ENCODE measurements around the gene KLKB1.
"Not testable (repeated sequence)": the region's sequence is repeated elsewhere in the genome, so short reads cannot be mapped to it uniquely, and the experiment has no call there.

Gene KLKB1

DNA sequence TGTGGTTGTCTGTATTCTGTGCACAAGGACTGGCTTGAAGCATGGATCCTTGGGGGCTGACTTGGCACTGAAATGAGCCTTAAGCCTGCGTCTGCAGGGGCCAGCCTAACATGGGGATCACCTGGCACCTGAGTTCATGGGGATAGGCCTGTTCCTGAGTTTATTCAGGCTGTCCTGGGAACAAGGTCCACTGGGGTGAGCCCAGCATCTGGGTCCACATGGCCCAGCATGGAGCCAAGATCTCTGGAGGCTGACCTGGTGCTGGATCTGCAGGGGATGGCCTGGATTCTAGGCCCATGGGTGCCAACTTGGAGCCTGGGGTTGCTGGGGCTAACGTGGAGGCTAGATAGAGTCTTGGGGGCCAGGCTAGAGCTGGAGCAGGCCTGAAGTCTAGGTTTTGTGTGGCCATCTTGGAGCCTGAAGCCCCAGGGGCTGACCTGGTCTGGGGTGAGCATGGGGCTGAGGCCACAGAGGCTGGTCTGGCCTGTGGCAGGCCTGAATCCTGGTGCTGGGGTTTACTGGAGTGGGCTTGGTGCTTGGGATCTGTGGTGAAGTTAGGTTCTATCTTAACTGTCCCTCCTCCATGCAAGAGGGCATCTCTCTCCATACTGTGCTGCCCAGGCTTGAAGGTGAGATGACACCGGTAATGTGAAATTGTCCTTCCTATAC is 652 bp upstream of the KLKB1 start:
- Histone ChIP-seq H3K9me3 (ENCODE audit: control insufficient read depth in 2 of 2, low read length in 2 of 2) (peaks cover 0 to under 1% of the 10 kb centered on the region in 2 donors), H3K27me3 (ENCODE audit: control insufficient read depth in 2 of 2, insufficient read depth in 2 of 2, low read length in 2 of 2) (no peaks in the 10 kb centered on the region), H3K4me1 (ENCODE audit: control insufficient read depth in 2 of 2, insufficient read depth in 2 of 2, low read length in 2 of 2) (peaks cover 0 to 4% of the 10 kb centered on the region in 2 donors), H3K4me3 (ENCODE audit: low read length in 2 of 2) (no peak overlapping the region), H3K9ac (ENCODE audit: low read depth in 1 of 2, low read length in 2 of 2) (no peak overlapping the region), H3K36me3 (ENCODE audit: control insufficient read depth in 2 of 2, insufficient read depth in 2 of 2, low read length in 2 of 2) (no peaks in the 10 kb centered on the region), H3K27ac (ENCODE audit: low read depth in 2 of 2, low read length in 2 of 2) (no peak overlapping the region)

DNA sequence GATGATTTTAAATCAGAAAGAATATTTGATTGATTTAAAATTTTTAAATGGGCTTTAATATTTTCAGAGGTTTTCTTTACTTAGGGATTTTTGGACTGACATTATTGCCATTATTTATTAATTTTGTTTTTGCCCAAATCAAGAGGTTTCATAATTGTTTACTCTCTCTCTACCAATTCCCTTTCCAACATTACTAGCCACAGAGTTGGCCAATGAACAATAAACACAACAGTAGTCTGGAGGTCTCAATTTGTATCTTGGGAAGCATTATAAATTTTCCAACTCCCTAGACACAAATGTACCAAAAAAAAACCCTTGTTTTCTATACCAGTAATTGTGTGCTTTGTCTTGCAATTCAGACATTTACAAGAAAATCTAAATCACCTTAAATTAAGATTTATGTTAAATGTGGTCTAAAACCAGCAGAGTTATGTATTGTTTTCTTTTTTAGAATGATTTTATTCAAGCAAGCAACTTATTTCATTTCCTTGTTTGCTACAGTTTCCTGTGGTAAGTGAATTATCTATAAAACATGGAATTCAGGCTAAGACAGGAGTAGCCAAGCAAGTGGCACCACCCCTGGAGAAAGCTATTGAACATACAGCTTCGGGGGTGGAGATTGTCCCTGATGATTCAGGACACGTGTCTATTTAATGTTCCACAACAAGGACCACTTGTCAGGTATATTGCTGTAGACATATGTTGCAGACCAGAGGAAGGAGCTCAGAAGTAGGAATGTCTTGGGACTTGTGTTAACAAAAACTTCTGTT is 622 bp downstream of the KLKB1 start:
- H3K9ac ChIP-seq (ENCODE audit: low read depth in 1 of 2, low read length in 2 of 2): no peak overlapping the region
- peak overlapping the region; percentile 22 to 39 for H3K4me3 ChIP-seq (ENCODE audit: low read length in 2 of 2)

DNA sequence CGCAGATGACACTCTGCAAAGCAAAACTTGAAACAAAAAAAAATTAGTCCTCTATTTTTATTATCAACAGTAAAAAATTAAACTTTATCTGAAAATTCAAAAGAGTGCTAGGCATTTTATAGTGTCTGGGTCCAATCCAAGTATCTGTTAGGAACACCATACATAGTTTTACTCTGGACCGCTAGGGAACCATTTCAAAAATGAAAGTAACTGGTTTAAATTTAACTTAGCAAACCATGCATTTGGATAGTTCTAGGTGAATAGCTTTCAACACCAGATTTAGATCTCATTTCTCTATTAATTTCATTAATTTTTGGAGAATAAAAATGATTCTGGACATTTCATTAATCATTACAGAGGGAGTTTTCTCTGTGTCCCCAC is 1.2 kb downstream of the KLKB1 start:
- Histone ChIP-seq H3K9ac (ENCODE audit: low read depth in 1 of 2, low read length in 2 of 2) (no peak overlapping the region), H3K4me1 (ENCODE audit: control insufficient read depth in 2 of 2, insufficient read depth in 2 of 2, low read length in 2 of 2) (peaks cover 0 to 4% of the 10 kb centered on the region in 2 donors), H3K27ac (ENCODE audit: low read depth in 2 of 2, low read length in 2 of 2) (no peak overlapping the region), H3K27me3 (ENCODE audit: control insufficient read depth in 2 of 2, insufficient read depth in 2 of 2, low read length in 2 of 2) (no peaks in the 10 kb centered on the region), H3K36me3 (ENCODE audit: control insufficient read depth in 2 of 2, insufficient read depth in 2 of 2, low read length in 2 of 2) (no peaks in the 10 kb centered on the region), H3K4me3 (ENCODE audit: low read length in 2 of 2) (peak overlapping the region; percentile 22 to 39), H3K9me3 (ENCODE audit: control insufficient read depth in 2 of 2, low read length in 2 of 2) (no peaks in the 10 kb centered on the region)

More for the DNA sequence above, 622 bp downstream of the KLKB1 start:
- H3K27ac ChIP-seq (ENCODE audit: low read depth in 2 of 2, low read length in 2 of 2): no peak overlapping the region
- H3K9me3 ChIP-seq (ENCODE audit: control insufficient read depth in 2 of 2, low read length in 2 of 2): no peaks in the 10 kb centered on the region
- H3K4me1 ChIP-seq (ENCODE audit: control insufficient read depth in 2 of 2, insufficient read depth in 2 of 2, low read length in 2 of 2): peaks cover 0 to 4% of the 10 kb centered on the region in 2 donors
- H3K27me3 ChIP-seq (ENCODE audit: control insufficient read depth in 2 of 2, insufficient read depth in 2 of 2, low read length in 2 of 2): no peaks in the 10 kb centered on the region
- H3K36me3 ChIP-seq (ENCODE audit: control insufficient read depth in 2 of 2, insufficient read depth in 2 of 2, low read length in 2 of 2): no peaks in the 10 kb centered on the region

DNA sequence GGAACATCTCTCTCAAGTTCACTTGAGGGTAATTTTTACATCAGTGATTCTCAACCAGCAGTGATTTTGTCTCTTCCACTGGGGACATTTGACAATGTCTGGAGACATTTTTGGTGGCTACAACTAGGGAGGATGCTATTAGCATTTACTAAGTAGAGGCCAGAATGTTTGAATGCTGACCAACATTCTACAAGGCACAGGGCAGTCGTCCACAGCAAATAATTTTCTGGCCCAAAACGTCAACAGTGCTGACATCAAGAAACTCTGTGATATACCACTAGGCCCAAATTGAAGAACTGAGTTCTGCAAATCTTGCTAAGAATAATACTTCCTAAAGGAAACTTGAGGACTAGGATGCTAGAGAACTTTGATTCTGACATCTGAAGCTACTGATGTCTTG is 7.1 kb downstream of the KLKB1 start:
- Histone ChIP-seq H3K9ac (ENCODE audit: low read depth in 1 of 2, low read length in 2 of 2) (no peak overlapping the region), H3K4me3 (ENCODE audit: low read length in 2 of 2) (no peak overlapping the region), H3K36me3 (ENCODE audit: control insufficient read depth in 2 of 2, insufficient read depth in 2 of 2, low read length in 2 of 2) (no peaks in the 10 kb centered on the region), H3K4me1 (ENCODE audit: control insufficient read depth in 2 of 2, insufficient read depth in 2 of 2, low read length in 2 of 2) (no peaks in the 10 kb centered on the region), H3K9me3 (ENCODE audit: control insufficient read depth in 2 of 2, low read length in 2 of 2) (no peaks in the 10 kb centered on the region), H3K27me3 (ENCODE audit: control insufficient read depth in 2 of 2, insufficient read depth in 2 of 2, low read length in 2 of 2) (no peaks in the 10 kb centered on the region), H3K27ac (ENCODE audit: low read depth in 2 of 2, low read length in 2 of 2) (no peak overlapping the region)

DNA sequence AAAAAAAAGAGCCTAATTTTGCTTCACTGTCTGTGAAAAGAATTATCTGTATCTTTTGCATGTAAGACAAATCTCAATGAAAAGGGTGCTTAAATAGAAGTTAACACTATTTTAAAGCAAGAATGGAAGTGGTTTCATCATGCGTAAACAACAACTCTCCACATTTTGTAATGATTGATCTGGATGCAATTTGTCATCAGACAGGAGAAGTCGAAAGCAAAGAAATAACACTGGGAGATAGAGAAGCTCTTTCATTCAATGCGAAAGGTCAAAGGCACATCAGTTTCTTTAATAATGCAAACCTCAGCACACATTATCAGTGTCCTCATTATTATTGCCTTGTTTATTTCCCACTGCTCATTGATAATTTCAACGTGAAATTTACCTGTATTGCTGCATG is 8.8 kb downstream of the KLKB1 start:
- no peaks in the 10 kb centered on the region for H3K36me3 ChIP-seq (ENCODE audit: control insufficient read depth in 2 of 2, insufficient read depth in 2 of 2, low read length in 2 of 2)
- no peaks in the 10 kb centered on the region for H3K4me1 ChIP-seq (ENCODE audit: control insufficient read depth in 2 of 2, insufficient read depth in 2 of 2, low read length in 2 of 2)
- H3K9me3 ChIP-seq (ENCODE audit: control insufficient read depth in 2 of 2, low read length in 2 of 2): no peaks in the 10 kb centered on the region
- H3K4me3 ChIP-seq (ENCODE audit: low read length in 2 of 2): no peak overlapping the region
- no peak overlapping the region for H3K27ac ChIP-seq (ENCODE audit: low read depth in 2 of 2, low read length in 2 of 2)
- H3K27me3 ChIP-seq (ENCODE audit: control insufficient read depth in 2 of 2, insufficient read depth in 2 of 2, low read length in 2 of 2): no peaks in the 10 kb centered on the region
- no peak overlapping the region for H3K9ac ChIP-seq (ENCODE audit: low read depth in 1 of 2, low read length in 2 of 2)

DNA sequence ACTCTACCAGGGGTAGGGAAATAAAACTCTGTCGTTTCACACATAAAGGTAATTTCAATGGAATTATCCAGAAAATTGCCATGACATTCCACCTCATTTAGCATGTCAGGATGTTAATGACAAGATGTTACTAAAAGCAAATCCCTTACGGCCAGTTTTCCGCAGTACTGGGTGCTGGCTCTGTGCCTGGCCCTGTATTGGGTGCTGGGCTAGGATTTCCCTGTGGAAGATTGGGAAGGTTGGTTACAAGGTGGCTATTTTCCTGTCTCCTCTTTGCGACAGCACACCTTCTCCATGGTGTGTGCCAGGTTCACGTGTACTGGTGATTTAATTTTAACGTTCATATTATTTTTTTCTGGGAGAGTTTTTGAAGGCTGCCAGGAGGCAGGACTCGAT is 13.1 kb downstream of the KLKB1 start:
- Histone ChIP-seq H3K4me1 (ENCODE audit: control insufficient read depth in 2 of 2, insufficient read depth in 2 of 2, low read length in 2 of 2) (no peaks in the 10 kb centered on the region), H3K9ac (ENCODE audit: low read depth in 1 of 2, low read length in 2 of 2) (no peak overlapping the region), H3K9me3 (ENCODE audit: control insufficient read depth in 2 of 2, low read length in 2 of 2) (no peaks in the 10 kb centered on the region), H3K4me3 (ENCODE audit: low read length in 2 of 2) (no peak overlapping the region), H3K36me3 (ENCODE audit: control insufficient read depth in 2 of 2, insufficient read depth in 2 of 2, low read length in 2 of 2) (no peaks in the 10 kb centered on the region), H3K27ac (ENCODE audit: low read depth in 2 of 2, low read length in 2 of 2) (no peak overlapping the region), H3K27me3 (ENCODE audit: control insufficient read depth in 2 of 2, insufficient read depth in 2 of 2, low read length in 2 of 2) (no peaks in the 10 kb centered on the region)

DNA sequence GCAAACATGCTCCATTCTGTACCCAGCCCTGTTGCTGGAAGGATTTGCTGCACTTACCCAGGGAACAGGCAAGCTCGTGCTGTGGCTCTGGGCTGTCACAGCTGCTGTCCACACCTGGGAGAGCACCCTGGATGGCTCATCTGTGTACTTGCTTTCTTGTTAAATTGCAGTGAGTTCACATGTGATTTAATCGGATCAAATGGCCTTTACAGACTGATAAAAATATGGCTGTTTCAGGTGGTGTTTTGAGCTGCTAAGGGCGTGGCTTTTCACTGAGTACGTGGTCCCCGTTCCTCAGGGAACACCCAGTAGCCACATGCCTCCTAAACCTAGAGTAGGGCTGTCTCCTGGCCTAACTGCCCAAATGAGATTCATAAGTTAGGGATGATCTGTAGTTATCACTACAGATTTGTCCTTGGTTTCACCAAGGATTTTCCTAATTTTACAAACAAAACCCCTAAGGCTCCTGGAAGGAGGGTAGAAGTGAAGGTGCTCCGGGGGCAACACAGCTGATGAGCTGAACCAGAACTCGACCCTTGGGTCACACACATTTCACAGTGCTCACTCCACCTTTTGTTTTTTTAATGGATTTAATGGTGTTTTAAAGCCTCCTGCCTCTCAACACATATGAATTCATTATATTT is 13.7 kb downstream of the KLKB1 start:
- no peaks in the 10 kb centered on the region for H3K9me3 ChIP-seq (ENCODE audit: control insufficient read depth in 2 of 2, low read length in 2 of 2)
- no peak overlapping the region for H3K4me3 ChIP-seq (ENCODE audit: low read length in 2 of 2)
- no peak overlapping the region for H3K9ac ChIP-seq (ENCODE audit: low read depth in 1 of 2, low read length in 2 of 2)
- H3K36me3 ChIP-seq (ENCODE audit: control insufficient read depth in 2 of 2, insufficient read depth in 2 of 2, low read length in 2 of 2): no peaks in the 10 kb centered on the region
- H3K27ac ChIP-seq (ENCODE audit: low read depth in 2 of 2, low read length in 2 of 2): no peak overlapping the region
- no peaks in the 10 kb centered on the region for H3K4me1 ChIP-seq (ENCODE audit: control insufficient read depth in 2 of 2, insufficient read depth in 2 of 2, low read length in 2 of 2)
- no peaks in the 10 kb centered on the region for H3K27me3 ChIP-seq (ENCODE audit: control insufficient read depth in 2 of 2, insufficient read depth in 2 of 2, low read length in 2 of 2)

DNA sequence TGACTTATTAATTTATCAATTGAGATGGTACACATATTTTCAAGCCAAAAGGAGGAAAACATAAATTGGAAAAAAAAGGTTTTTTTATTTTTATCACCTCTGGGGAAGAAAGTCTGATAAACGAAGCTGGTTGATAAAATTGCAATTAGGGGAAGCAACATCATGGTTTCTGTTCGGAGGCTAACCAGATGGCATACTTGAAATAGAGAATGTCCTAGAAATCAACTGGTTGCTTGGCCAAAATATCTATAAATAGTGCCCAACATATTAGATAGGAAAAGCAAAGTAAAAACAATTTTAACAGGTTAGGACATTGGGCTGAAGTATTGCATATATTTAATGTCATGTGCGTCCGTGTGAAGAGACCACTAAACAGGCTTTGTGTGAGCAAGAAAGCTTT is 14.3 kb downstream of the KLKB1 start:
- no peaks in the 10 kb centered on the region for H3K4me1 ChIP-seq (ENCODE audit: control insufficient read depth in 2 of 2, insufficient read depth in 2 of 2, low read length in 2 of 2)
- no peak overlapping the region for H3K27ac ChIP-seq (ENCODE audit: low read depth in 2 of 2, low read length in 2 of 2)
- H3K4me3 ChIP-seq (ENCODE audit: low read length in 2 of 2): no peak overlapping the region
- H3K36me3 ChIP-seq (ENCODE audit: control insufficient read depth in 2 of 2, insufficient read depth in 2 of 2, low read length in 2 of 2): no peaks in the 10 kb centered on the region
- H3K27me3 ChIP-seq (ENCODE audit: control insufficient read depth in 2 of 2, insufficient read depth in 2 of 2, low read length in 2 of 2): no peaks in the 10 kb centered on the region
- H3K9ac ChIP-seq (ENCODE audit: low read depth in 1 of 2, low read length in 2 of 2): no peak overlapping the region
- H3K9me3 ChIP-seq (ENCODE audit: control insufficient read depth in 2 of 2, low read length in 2 of 2): no peaks in the 10 kb centered on the region

DNA sequence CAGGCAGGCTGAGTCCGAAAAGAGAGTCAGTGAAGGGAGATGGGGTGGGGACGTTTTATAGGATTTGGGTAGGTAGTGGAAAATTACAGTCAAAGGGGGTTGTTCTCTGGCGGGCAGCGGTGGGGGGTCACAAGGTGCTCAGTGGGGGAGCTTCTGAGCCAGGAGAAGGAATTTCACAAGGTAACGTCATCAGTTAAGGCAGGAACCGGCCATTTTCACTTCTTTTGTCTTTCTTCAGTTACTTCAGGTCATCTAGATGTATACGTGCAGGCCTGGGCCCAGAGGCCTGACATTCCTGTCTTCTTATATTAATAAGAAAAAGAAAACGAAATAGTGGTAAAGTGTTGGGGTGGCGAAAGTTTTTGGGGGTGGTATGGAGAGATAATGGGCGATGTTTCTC is 14.7 kb downstream of the KLKB1 start:
- not testable (repeated sequence) for H3K27me3 ChIP-seq (ENCODE audit: control insufficient read depth in 2 of 2, insufficient read depth in 2 of 2, low read length in 2 of 2); H3K9me3 ChIP-seq (ENCODE audit: control insufficient read depth in 2 of 2, low read length in 2 of 2); H3K4me1 ChIP-seq (ENCODE audit: control insufficient read depth in 2 of 2, insufficient read depth in 2 of 2, low read length in 2 of 2); H3K4me3 ChIP-seq (ENCODE audit: low read length in 2 of 2); H3K9ac ChIP-seq (ENCODE audit: low read depth in 1 of 2, low read length in 2 of 2); H3K27ac ChIP-seq (ENCODE audit: low read depth in 2 of 2, low read length in 2 of 2); H3K36me3 ChIP-seq (ENCODE audit: control insufficient read depth in 2 of 2, insufficient read depth in 2 of 2, low read length in 2 of 2)

DNA sequence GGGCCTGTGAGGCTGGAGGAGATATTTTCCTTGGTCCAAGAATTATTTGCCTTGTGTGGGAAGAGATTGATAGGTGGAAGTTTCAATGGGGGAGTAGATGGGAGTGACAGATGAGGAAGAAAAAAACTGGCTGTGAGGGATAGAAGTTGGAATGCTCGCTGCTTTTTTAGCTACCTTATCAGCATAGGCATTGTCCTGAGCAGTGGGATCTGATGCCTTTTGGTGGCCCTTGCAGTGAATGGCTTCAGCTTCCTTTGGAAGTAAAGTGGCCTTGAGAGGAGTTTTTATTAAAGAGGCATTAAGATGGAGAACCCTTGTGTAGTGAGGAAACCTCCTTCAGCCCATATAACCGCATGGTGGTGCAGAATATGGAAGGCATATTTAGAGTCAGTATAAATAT is 16.0 kb downstream of the KLKB1 start:
- Histone ChIP-seq H3K36me3 (ENCODE audit: control insufficient read depth in 2 of 2, insufficient read depth in 2 of 2, low read length in 2 of 2) (no peaks in the 10 kb centered on the region), H3K9ac (ENCODE audit: low read depth in 1 of 2, low read length in 2 of 2) (no peak overlapping the region), H3K27me3 (ENCODE audit: control insufficient read depth in 2 of 2, insufficient read depth in 2 of 2, low read length in 2 of 2) (no peaks in the 10 kb centered on the region), H3K4me3 (ENCODE audit: low read length in 2 of 2) (no peak overlapping the region), H3K9me3 (ENCODE audit: control insufficient read depth in 2 of 2, low read length in 2 of 2) (no peaks in the 10 kb centered on the region), H3K27ac (ENCODE audit: low read depth in 2 of 2, low read length in 2 of 2) (no peak overlapping the region), H3K4me1 (ENCODE audit: control insufficient read depth in 2 of 2, insufficient read depth in 2 of 2, low read length in 2 of 2) (no peaks in the 10 kb centered on the region)

Data from mucosa of rectum (tissue), 2 donors.